Activated T-cell treated with anti-CD3 and anti-CD28 coated beads, Interleukin-2, amount 50 U/mL, for 24 hours (primary cell): Measurements from ENCODE around the gene NDUFB7.

Experiments used
- DNase-seq: peaks from one replicate; pipeline ENCODE4 v3.0.0-alpha.2; 2020
- H3K27ac Mint-ChIP-seq: 2 replicates; pipeline ENCODE4 v1.8.0; 2020; ENCODE audit warnings: mild to moderate bottlenecking, mixed read lengths
- H3K27me3 Mint-ChIP-seq: 2 replicates; pipeline ENCODE4 v1.8.0; 2020; ENCODE audit warnings: mixed read lengths
- H3K36me3 Mint-ChIP-seq: 2 replicates; pipeline ENCODE4 v1.8.0; 2020; ENCODE audit warnings: low read depth, mixed read lengths
- H3K4me1 Mint-ChIP-seq: 2 replicates; pipeline ENCODE4 v1.8.0; 2020; ENCODE audit warnings: low read depth, mixed read lengths
- H3K4me3 Mint-ChIP-seq: 2 replicates; pipeline ENCODE4 v1.8.0; 2020; ENCODE audit warnings: mild to moderate bottlenecking, moderate library complexity, mixed read lengths
- H3K9me3 Mint-ChIP-seq: 2 replicates; pipeline ENCODE4 v1.8.0; 2020; ENCODE audit warnings: mixed read lengths

Gene NDUFB7

DNA sequence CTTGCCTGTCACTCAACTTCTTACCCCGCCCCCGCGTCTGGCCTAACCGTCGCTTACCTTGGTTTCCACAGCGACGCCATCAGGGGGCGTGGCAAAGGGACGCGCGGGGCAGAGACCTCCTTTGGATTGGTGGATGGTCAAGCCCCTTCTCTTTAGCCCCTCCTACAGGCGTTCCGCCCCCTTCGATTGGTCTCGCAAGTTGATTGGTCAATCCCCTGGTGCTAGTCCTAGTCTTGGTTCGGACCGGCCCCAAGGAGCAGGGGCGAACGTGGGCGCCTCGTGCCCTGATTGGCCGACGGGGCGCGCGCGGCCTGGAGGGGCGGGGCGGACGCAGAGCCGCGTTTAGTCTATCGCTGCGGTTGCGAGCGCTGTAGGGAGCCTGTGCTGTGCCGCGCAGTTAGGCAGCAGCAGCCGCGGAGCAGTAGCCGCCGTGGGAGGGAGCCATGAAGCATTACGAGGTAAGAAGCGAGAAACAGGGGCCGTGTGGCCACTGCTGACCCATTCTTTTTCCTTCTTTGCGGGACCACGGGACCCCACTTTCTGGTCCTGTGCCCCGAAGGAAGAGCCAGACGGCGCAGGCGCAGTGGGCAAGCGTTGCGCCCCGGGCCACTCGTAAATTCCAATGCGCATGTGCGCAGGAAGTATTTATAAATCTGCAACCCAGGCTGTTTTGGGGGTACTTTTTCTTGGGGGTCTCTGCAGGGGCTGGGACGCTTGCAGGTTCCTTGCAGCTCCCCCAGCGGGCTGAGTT, 42.4 kb downstream of the NDUFB7 start, which contains the start of gene TECR:
Gene TECR, plus strand, starts transcription at position 341 of the 751 bp plus-strand sequence. Its CDS starts 103 bp downstream, at position 444.
- Mint-ChIP-seq H3K27ac (peak within 1 kb of the TSS; percentile 98), H3K9me3 (no peaks in the 10 kb centered on the region), H3K4me3 (peak within 1 kb of the TSS; percentile 93), H3K4me1 (peaks cover 50% of the 10 kb centered on the region), H3K36me3 (peaks cover 30% of the 10 kb centered on the region), H3K27me3 (no peaks in the 10 kb centered on the region)
- peak; percentile 100 for DNase-seq

DNA sequence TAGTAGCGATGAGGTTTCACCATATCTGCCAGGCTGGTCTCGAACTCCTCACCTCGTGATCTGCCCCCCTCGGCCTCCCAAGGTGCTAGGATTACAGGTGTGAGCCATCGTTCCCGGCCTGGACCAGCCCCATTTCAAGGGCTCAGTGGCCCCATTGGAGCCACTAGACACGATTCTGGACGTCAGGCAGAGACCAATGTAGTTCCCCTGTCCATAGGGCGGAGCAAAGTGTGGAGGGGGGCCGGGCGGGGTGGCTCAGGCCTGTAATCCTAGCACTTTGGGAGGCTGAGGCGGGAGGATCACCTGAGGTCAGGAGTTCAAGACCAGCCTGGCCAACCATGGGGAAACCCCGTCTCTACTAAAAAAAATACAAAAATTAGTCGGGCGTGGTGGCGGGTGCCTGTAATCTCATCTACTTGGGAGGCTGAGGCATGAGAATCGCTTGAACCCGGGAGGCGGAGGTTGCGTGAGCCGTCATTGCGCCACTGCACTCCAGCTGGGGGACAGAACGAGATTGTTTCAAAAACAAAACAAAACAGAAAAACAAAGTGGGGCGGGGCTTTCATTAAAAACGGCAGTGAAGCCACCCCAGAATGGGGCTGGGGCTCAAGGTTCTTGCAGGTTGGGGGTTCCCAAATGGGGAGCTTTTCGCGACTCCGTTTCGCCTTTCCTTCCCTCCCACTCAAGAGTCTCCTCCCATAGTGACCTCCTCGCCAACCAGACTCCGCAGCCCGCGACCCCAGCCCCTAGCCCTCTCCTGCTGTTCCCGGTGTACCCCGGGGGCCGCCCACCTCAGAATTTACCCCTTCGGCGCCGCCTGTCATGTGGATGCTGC, 43.2 kb downstream of the NDUFB7 start:
- Mint-ChIP-seq H3K27me3 (no peaks in the 10 kb centered on the region), H3K4me1 (peaks cover 56% of the 10 kb centered on the region), H3K9me3 (no peaks in the 10 kb centered on the region), H3K27ac (peak overlapping the region; percentile 98), H3K4me3 (peak overlapping the region; percentile 93), H3K36me3 (peaks cover 28% of the 10 kb centered on the region)
- DNase-seq, result no peak

DNA sequence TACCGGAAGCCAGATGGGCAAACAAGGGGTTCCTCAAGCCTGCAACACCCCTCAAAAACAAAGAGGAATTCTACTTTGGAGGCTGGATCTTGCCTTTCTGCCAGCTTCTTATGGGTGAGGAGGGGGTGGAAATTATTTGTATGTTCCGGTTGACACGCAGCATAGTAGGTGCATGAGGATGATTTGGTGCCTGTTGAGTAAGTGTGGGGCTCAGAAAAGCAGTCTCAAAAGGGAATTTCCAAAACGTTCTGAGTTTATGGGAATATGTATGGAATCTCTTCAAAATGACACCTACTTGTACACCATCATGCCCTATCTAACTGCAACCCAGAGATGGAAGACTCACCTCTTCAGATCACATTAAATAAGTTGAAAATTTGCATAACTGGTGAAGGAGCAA, 45.4 kb downstream of the NDUFB7 start:
- Mint-ChIP-seq H3K27ac (peak overlapping the region; percentile 18), H3K36me3 (peaks cover 12% of the 10 kb centered on the region), H3K9me3 (no peaks in the 10 kb centered on the region), H3K27me3 (no peaks in the 10 kb centered on the region), H3K4me3 (no peak overlapping the region), H3K4me1 (peaks cover 58% of the 10 kb centered on the region)
- no peak for DNase-seq

DNA sequence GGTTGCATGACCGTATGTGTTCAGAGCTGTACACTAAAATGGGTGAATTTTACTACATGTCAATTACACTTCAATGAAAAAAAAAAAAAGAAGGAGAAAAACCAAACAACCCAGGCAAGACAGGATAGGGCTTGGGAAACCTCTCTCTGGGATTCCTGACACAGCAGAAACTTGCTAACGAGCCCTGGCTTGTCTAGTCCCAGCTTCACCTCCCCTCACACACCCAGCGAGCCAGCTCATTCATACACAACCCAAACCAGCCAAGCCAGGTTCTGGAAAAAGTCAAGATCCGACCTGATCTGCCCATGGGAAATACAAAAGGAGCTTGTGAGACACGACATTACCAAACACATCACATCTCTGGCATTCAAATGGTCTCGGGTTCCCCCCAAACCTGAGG, 46.1 kb downstream of the NDUFB7 start:
- Mint-ChIP-seq H3K27ac (no peak overlapping the region), H3K36me3 (peaks cover 11% of the 10 kb centered on the region), H3K27me3 (no peaks in the 10 kb centered on the region), H3K9me3 (no peaks in the 10 kb centered on the region), H3K4me3 (no peak overlapping the region), H3K4me1 (peaks cover 55% of the 10 kb centered on the region)
- no peak for DNase-seq

DNA sequence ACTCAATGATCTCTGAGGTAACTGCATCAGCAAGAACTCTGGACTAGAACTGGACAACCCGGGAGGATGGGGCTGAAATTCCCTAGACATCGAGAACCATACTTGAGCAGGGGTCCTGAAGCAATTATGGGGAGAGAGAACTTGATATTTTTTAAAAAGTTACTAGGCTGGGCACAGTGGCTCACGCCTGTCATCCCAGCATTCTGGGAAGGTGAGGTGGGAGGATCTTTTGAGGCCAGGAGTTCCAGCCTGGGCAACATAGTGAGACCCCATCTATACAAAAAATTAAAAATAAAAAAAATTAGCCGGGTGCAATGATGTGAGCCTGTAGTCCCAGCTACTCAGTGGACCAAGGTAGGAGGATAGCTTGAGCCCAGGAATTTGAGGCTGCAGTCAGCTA, 51.3 kb downstream of the NDUFB7 start:
- Mint-ChIP-seq H3K27me3 (no peaks in the 10 kb centered on the region), H3K27ac (peak overlapping the region; percentile 99), H3K9me3 (no peaks in the 10 kb centered on the region), H3K36me3 (peaks cover 23% of the 10 kb centered on the region), H3K4me1 (peaks cover 64% of the 10 kb centered on the region), H3K4me3 (no peak overlapping the region)
- DNase-seq, result no peak

DNA sequence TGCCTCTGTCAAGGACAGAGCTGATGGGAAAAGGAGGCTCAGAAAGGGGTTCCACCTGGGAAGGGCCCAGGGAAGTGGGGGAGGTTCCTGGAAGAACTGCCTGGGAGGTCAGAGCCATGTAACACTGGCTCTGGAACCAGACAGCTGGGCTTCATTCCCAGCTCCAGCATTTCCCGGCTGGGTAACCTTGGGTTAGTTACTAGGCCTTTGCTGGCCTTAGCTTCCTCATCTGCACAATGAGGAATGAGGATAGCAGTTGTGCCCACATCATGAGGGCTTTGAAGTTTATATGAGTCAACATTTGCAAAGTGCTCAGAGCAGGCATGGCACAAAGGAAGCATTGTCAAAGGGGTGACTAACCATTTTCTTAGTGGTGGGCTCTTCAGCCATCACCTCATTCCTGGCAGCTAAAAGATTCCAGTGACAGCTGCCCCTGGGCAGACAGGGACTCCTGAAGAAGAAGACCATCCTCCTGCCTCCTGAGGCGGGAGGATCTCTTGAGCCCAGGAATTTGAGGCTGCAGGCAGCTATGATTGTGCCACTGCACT, 51.9 kb downstream of the NDUFB7 start:
- peak overlapping the region; percentile 99 for H3K27ac Mint-ChIP-seq
- peaks cover 67% of the 10 kb centered on the region for H3K4me1 Mint-ChIP-seq
- no peaks in the 10 kb centered on the region for H3K27me3 Mint-ChIP-seq
- peak; percentile 38 for DNase-seq
- H3K9me3 Mint-ChIP-seq, result no peaks in the 10 kb centered on the region
- H3K4me3 Mint-ChIP-seq, result peak overlapping the region; percentile 88
- H3K36me3 Mint-ChIP-seq, result peaks cover 29% of the 10 kb centered on the region

DNA sequence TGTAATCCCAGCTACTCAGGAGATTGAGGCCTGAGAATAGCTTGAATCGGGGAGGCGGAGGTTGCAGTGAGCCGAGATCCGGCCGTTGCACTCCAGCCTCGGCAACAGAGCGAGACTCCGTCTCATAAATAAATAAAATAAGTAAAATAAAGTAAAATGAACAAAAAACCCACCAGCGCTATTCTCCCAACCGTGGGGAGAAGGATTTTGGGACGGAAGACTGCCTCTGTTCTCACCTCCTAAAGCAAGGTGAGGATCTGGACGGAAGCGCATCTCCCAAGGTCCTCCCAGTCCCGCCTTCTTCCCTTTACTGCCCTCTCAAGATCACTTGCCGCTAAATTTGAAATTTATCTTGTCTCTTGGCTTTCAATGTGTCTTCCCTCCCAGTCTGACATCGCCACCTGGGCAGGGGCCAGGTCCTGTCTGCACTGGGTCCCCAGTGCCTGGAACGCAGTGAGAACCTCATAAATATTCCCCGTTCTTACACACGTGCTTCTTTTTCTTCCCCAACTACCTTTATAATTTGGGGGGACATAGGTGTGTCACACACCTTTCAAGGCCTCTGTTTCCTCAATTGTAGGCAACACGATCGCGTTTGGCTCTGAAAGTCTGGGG, 52.5 kb downstream of the NDUFB7 start:
- H3K4me1 Mint-ChIP-seq, result peaks cover 73% of the 10 kb centered on the region
- H3K36me3 Mint-ChIP-seq, result peaks cover 34% of the 10 kb centered on the region
- DNase-seq, result no peak
- H3K27ac Mint-ChIP-seq, result peak overlapping the region; percentile 99
- H3K4me3 Mint-ChIP-seq, result peak overlapping the region; percentile 88
- H3K27me3 Mint-ChIP-seq, result no peaks in the 10 kb centered on the region
- H3K9me3 Mint-ChIP-seq, result no peaks in the 10 kb centered on the region

DNA sequence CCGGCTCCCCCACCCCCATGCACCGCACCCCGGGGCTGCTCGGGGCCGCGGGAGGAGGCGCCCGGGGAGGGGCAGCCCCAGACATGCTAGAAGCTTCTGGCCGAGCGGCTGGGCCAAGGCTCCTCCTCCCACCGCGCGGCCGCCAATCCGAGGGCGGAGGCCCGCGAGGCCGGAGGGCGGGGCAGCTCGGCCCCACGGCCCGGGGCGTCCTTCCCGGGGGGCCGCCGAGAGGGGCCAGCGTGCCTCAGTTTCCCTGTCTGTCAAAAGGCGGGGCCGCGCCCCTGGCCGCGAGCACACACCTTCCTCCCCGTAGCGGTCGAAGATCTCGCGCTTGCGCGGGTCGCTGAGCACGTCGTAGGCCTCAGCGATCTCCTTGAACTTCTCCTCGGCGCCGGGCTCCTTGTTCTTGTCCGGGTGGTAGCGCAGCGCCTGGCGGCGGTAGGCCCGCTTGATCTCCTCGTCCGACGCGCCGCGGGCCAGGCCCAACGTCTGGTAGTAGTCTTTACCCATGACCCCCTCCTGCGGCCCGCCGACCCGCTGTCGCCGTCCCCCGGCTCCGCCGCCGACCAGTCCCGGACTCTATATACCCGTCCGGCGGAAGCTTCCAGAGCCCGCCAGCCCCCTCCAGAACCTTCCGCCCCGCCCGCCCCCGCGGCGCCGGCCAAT, 53.9 kb downstream of the NDUFB7 start, which contains the start of gene DNAJB1:
Gene DNAJB1, minus strand, starts transcription at position 558 of the 666 bp plus-strand sequence. Its CDS starts 48 bp downstream, at position 510.
- Mint-ChIP-seq H3K36me3 (peaks cover 48% of the 10 kb centered on the region), H3K27me3 (no peaks in the 10 kb centered on the region), H3K4me1 (peaks cover 66% of the 10 kb centered on the region), H3K4me3 (peak within 1 kb of the TSS; percentile 88), H3K9me3 (no peaks in the 10 kb centered on the region), H3K27ac (peak within 1 kb of the TSS; percentile 99)
- no peak for DNase-seq

DNA sequence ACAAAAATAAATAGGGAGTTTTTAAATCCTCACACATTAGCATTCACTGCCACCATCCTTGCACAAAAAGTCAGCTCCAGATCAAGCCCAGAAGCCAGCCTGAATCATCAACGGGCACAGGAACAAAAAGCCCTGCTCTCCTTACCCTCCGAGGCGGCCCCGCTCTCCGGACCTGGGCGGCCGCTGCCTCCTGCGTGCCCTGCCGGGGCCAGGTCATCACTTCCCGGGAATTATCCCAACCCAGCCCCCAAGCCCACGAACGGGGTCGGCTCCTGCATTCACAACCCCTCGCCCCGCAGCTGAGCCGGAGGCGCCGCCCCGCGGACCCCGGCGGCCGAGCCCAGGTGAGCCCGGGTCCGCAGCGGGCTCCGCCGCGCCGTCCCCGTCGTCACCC, 54.4 kb downstream of the NDUFB7 start:
- peaks cover 53% of the 10 kb centered on the region for H3K36me3 Mint-ChIP-seq
- H3K4me3 Mint-ChIP-seq, result peak overlapping the region; percentile 88
- no peaks in the 10 kb centered on the region for H3K9me3 Mint-ChIP-seq
- H3K27me3 Mint-ChIP-seq, result no peaks in the 10 kb centered on the region
- peaks cover 61% of the 10 kb centered on the region for H3K4me1 Mint-ChIP-seq
- no peak for DNase-seq
- H3K27ac Mint-ChIP-seq, result peak overlapping the region; percentile 90

DNA sequence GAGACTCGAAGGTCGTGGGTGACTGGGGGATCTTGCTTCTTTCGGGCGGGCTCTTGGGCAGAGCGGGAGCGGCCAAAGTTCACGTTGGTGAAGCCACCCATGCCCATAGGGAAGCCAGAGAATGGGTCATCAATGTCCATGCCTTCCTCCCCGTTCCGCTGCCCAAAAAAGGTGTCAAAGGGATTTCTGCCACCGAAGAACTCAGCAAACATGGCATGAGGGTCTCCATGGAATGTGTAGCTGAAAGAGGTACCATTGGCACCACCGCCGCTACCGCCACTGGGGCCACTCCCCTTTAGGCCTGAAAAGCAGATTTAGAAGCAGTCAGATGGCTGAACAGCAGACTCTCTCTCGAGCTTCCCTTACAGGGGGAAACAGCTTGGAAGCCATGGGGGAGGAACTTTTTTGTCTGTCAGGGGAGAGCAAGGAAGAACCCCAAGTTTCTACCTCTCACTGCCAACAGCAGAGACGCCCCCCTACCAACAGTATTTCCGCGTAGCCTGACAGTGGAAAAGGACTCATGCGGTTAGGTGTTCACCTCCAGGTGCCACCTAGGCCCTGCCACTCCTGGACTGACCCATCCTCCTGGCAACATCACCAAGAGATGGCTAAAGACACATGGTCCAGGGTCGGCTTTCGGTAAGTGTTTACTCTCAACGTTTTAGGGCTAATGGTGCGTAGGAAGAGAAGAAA, 55.0 kb downstream of the NDUFB7 start:
- Mint-ChIP-seq H3K4me1 (peaks cover 57% of the 10 kb centered on the region), H3K27me3 (no peaks in the 10 kb centered on the region), H3K9me3 (no peaks in the 10 kb centered on the region), H3K27ac (peak overlapping the region; percentile 90), H3K4me3 (peak overlapping the region; percentile 88), H3K36me3 (peaks cover 53% of the 10 kb centered on the region)
- DNase-seq, result peak; percentile 40
